Gastroesophageal sphincter (tissue), 4 donors: ENCODE measurements around the gene MAP1LC3B. TPM values are rescaled to one million over a fixed set of nuclear protein-coding genes. Genes with fewer than 3 reads are reported as not detected.

Experiments
- ATAC-seq: fragments of 150-250 bp; one replicate; pipeline ENCODE4 v1.9.1; 2016; ENCODE audit warnings: mild to moderate bottlenecking, moderate library complexity
- H3K27ac ChIP-seq, 4 donors: fragments of 200-600 bp; sonication (generic) in 3 of 4; 1 replicate in 3 of 4; 2 replicates in 1 of 4; pipeline ENCODE4 v1.5.1; 2016 to 2019
- H3K27me3 ChIP-seq: fragments of 200-600 bp; sonication (generic); one replicate; pipeline ENCODE4 v1.5.1; 2019
- H3K36me3 ChIP-seq, 2 donors: fragments of 200-600 bp; sonication (generic); one replicate each; pipeline ENCODE4 v1.5.1; 2019; ENCODE audit warnings: control low read depth in 1 of 2
- H3K4me1 ChIP-seq, 3 donors: fragments of 200-600 bp; sonication (generic); 1 replicate in 2 of 3; 2 replicates in 1 of 3; pipeline ENCODE4 v1.5.1; 2016 to 2019; ENCODE audit warnings: control low read depth in 2 of 3
- H3K4me3 ChIP-seq, 2 donors: fragments of 200-600 bp; sonication (generic); one replicate each; pipeline ENCODE4 v1.5.1; 2019; ENCODE audit warnings: mild to moderate bottlenecking in 1 of 2, moderate library complexity in 1 of 2
- H3K9me3 ChIP-seq, 3 donors: fragments of 200-600 bp; sonication (generic); one replicate each; pipeline ENCODE4 v1.5.1; 2017 to 2019; ENCODE audit warnings: control low read depth in 2 of 3
- EP300 ChIP-seq: sonication (generic); formaldehyde crosslinking; IDR thresholded peaks from one replicate; pipeline ENCODE4 v1.6.1; 2017; ENCODE audit warnings: antibody characterized with exemption, mild to moderate bottlenecking
- POLR2A ChIP-seq, 2 donors: fragments of 450-650 bp; IDR thresholded peaks; one replicate each; pipeline ENCODE4 v1.6.1; 2017; ENCODE audit warnings: antibody characterized with exemption in 2 of 2, mild to moderate bottlenecking in 2 of 2, moderate library complexity in 1 of 2
- POLR2AphosphoS5 ChIP-seq: sonication (generic); formaldehyde crosslinking; IDR thresholded peaks from one replicate; pipeline ENCODE4 v1.6.1; 2017; ENCODE audit warnings: antibody characterized with exemption
- WGBS, 2 donors: methylation state at CpG; one replicate each; pipeline ENCODE4 v1.1.5; 2018; ENCODE audit warnings: low coverage in 1 of 2; 5-methylcytosine and 5-hydroxymethylcytosine counted together
- total RNA-seq, 4 donors: library from RNA; depleted of rRNA; stranded (reverse); fragments of >200 nt; gene quantifications; one replicate each; pipeline ENCODE4 v1.1.0, GENCODE V29; 2016
- TF ChIP-seq, protein P1 (sequence below), 4 experiments: fragments of 200-600 bp in 2 of 4; fragments of 450-650 bp in 2 of 4; sonication (generic) in 1 of 4; IDR thresholded peaks; one replicate each; pipeline ENCODE4 v1.5.1; 2017 to 2019; ENCODE audit warnings: antibody characterized with exemption in 4 of 4, mild to moderate bottlenecking in 2 of 4, moderate library complexity in 2 of 4

Gene MAP1LC3B
- total RNA-seq, 4 donors from 2014 or later, result 53.9 to 64.8 (median 57.9) TPM

DNA sequence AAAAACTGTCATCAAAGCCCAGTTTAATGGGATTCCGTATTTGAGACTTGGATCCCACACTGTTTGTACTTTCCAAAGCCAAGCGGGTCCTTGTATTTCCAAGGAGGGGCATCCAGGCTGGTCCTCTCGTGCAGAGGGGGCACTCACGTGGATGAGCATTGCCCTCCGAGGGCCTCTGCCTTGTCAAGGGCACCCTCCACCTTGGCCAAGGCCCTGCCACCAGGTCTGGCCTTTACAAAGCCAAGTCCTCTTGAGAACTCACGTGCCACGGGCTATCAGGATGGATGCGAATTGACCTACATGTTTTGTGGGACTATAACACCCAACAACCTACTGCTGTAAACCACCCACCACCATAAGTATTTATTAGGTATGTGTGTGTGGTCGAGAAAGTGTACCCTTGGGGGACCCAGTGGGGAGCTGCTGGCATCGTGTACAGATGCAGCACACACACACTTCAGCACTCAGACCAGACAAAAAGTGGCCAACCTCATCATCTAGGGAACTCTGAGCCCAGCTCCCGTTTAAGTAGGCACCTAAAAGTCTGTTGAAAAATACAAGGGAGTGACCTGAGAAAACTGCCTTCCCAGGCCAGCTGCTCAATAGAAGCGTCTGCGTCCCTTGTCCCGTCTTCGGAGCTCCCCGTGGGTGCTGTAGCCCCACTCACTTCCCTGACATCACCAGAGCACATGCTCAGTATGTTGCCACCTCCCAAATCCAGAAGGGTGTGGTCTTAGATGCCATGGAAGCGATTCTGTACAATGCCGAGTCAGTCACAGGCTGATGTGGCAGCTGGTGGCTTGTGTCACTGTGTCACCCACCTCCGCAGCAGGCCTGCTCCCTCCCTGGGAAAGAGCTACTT, 12.9 kb downstream of the MAP1LC3B start:
- H3K9me3 ChIP-seq, result no peaks in the 10 kb centered on the region
- H3K27me3 ChIP-seq, result no peaks in the 10 kb centered on the region
- H3K4me3 ChIP-seq, result no peak overlapping the region
- no peak for ATAC-seq
- no peak overlapping the region for H3K27ac ChIP-seq
- H3K36me3 ChIP-seq, result peaks cover 0 to 99% of the 10 kb centered on the region in 2 donors
- WGBS, 2 donors, result 84 to 87% methylated on average over 7 to 10 of the region's 19 CpGs
- TF ChIP-seq, protein P1, sequence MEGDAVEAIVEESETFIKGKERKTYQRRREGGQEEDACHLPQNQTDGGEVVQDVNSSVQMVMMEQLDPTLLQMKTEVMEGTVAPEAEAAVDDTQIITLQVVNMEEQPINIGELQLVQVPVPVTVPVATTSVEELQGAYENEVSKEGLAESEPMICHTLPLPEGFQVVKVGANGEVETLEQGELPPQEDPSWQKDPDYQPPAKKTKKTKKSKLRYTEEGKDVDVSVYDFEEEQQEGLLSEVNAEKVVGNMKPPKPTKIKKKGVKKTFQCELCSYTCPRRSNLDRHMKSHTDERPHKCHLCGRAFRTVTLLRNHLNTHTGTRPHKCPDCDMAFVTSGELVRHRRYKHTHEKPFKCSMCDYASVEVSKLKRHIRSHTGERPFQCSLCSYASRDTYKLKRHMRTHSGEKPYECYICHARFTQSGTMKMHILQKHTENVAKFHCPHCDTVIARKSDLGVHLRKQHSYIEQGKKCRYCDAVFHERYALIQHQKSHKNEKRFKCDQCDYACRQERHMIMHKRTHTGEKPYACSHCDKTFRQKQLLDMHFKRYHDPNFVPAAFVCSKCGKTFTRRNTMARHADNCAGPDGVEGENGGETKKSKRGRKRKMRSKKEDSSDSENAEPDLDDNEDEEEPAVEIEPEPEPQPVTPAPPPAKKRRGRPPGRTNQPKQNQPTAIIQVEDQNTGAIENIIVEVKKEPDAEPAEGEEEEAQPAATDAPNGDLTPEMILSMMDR (IDR thresholded peaks at IDR 0.05), result no peak
- TF ChIP-seq POLR2AphosphoS5, result no peak
- no peaks in the 10 kb centered on the region for H3K4me1 ChIP-seq

DNA sequence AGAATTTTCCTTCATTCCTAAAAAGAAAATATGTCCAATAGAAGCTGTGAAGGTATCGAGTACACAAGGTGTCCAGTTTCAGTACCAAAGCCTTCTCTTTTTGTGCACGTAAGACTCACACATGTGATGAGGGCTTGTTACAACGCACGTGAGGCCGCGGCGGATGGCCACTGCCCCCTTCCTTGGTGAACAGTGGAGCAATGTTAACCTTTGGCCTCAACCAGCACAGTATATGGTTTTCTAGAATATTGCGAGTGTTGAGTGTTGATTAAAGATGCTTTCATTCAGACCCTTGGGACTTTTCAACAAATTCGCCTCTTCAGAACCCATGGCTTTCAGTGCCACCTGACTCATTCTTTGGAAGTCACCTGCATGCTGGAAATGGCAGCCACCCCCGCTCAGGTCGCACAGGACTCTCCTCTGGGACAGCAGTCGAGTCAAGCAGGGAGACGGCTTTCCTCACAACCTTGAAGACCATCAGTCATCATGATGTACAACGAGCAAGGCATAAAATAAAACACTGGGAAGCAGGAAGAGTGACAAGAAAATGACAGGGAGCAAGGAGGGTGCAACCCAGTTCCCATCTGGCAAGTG, 14.5 kb downstream of the MAP1LC3B start:
- no peaks in the 10 kb centered on the region for H3K9me3 ChIP-seq
- TF ChIP-seq EP300 (no peak), POLR2AphosphoS5 (no peak), POLR2A (IDR thresholded peaks at IDR 0.05) (no peak)
- TF ChIP-seq, protein P1 (IDR thresholded peaks at IDR 0.05), result no peak
- H3K27ac ChIP-seq, result peak overlapping the region in 2 of 4 donors; percentile 45 to 53
- peaks cover 0 to 99% of the 10 kb centered on the region in 2 donors for H3K36me3 ChIP-seq
- no peaks in the 10 kb centered on the region for H3K27me3 ChIP-seq
- no peak for ATAC-seq
- 80 to 81% methylated on average over 3 to 14 of the region's 14 CpGs for WGBS, 2 donors
- no peak overlapping the region for H3K4me3 ChIP-seq
- H3K4me1 ChIP-seq, result no peaks in the 10 kb centered on the region

DNA sequence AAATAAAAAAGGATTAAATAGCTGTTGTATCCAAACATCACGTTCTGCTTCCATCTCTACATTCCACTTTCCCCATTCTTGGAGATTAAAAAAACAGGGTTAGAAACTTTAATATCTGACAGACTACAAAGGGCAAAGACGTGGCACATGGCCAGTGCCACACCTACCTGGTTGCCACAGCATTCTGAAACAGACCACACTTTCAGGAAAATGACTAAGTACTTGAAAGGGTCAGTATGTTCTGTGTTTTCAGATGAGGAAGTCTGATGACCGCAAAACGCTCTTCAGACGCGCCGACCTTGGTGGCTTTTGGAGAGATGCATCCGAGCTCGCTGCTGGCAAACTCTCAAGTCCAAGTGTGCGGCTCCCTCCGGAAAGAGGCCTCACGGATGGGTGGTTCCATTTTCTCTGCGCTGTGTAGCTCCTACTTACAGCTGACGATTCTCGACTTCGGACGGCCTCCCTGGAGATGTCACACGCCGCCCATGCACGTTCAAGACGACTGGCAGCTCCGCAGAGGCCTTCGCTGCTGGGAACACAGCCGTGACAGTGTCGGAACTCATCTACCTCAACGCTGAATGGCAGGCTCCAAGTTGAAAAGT, 15.5 kb downstream of the MAP1LC3B start:
- WGBS, 2 donors, result 69 to 84% methylated on average over 15 to 22 of the region's 26 CpGs
- Histone ChIP-seq H3K27me3 (no peaks in the 10 kb centered on the region), H3K27ac (peak overlapping the region in 3 of 4 donors; percentile 45 to 53 (median 49)), H3K36me3 (peaks cover 0 to 99% of the 10 kb centered on the region in 2 donors), H3K9me3 (no peaks in the 10 kb centered on the region), H3K4me1 (no peaks in the 10 kb centered on the region), H3K4me3 (no peak overlapping the region)
- ATAC-seq, result peak; percentile 70
- TF ChIP-seq POLR2AphosphoS5, result peak; percentile 61
- no peak for TF ChIP-seq POLR2A (IDR thresholded peaks at IDR 0.05)

DNA sequence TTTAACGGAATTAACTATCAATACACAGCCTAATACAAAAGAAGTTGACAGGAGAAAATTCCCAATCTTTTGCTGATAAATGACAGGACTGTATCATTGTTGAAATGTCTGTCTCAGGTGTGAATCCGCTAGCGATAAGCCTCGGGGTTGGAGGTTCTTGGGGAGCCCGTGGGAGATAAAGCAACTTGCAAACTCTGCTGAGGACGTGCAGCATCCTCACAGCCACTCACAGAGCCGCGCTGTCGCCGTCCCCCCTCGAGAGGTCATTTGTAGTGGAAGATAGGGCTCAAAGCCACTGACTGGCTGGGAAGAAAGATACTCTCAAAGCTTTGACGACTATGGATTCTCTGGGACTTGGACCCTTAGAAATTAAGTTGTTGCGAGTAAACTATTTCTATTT, 17.0 kb downstream of the MAP1LC3B start:
- TF ChIP-seq EP300 (no peak), POLR2A (IDR thresholded peaks at IDR 0.05) (no peak), POLR2AphosphoS5 (no peak)
- TF ChIP-seq, protein P1 (IDR thresholded peaks at IDR 0.05), result no peak
- WGBS, 2 donors, result 82 to 93% methylated on average over 3 to 13 of the region's 13 CpGs
- Histone ChIP-seq H3K27ac (no peak overlapping the region), H3K4me1 (no peaks in the 10 kb centered on the region), H3K9me3 (no peaks in the 10 kb centered on the region), H3K4me3 (no peak overlapping the region), H3K36me3 (peaks cover 0 to 99% of the 10 kb centered on the region in 2 donors), H3K27me3 (no peaks in the 10 kb centered on the region)
- no peak for ATAC-seq

DNA sequence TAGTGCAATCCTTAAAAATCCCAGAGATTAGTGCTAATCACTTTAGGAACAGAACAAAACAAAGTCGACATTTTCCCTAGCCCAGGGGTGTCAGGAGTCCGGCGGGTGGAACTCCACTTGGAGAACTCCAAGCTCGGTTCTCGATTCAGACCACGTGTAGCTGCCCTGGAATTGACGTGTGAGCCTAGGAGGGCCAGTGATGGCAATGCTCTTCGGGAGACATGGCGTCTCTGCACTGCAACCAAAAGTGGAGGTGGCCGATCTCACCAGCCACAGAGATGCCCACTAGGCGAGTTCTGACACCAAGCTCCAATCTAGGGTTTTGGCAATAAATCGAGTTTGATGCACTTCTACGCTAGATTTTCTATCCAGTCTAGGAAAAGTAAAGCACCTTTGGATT, 17.6 kb downstream of the MAP1LC3B start:
- Histone ChIP-seq H3K36me3 (peaks cover 0 to 99% of the 10 kb centered on the region in 2 donors), H3K4me3 (no peak overlapping the region), H3K27ac (no peak overlapping the region), H3K27me3 (no peaks in the 10 kb centered on the region), H3K4me1 (no peaks in the 10 kb centered on the region), H3K9me3 (no peaks in the 10 kb centered on the region)
- TF ChIP-seq POLR2AphosphoS5 (no peak), POLR2A (IDR thresholded peaks at IDR 0.05) (no peak)
- TF ChIP-seq, protein P1 (IDR thresholded peaks at IDR 0.05), result no peak
- 93 to 100% methylated on average over 1 to 10 of the region's 13 CpGs for WGBS, 2 donors
- ATAC-seq, result no peak
